ENCODE data around the gene LRRTM4.

GRCh38 chr2:77268626-77269025 is 253.6 kb downstream of the LRRTM4 start:
- TF ChIP-seq CTCF (IDR thresholded peaks at IDR 0.05 in 4 of 5, conservative IDR thresholded peaks at IDR 0.05 in 1 of 5) (no peak), POLR2A (IDR thresholded peaks at IDR 0.05) (no peak)

Measured in gastrocnemius medialis (tissue), 4 donors.